GM12872 (cell line): ENCODE results near the gene EHMT2.

ENCODE experiments used
- TF ChIP-seq, protein P1 (sequence below): IDR thresholded peaks from 3 replicates; pipeline ENCODE4 v1.5.1; 2011; ENCODE audit warnings: low read depth, mild to moderate bottlenecking, low read length, moderate library complexity; ENCODE audit not compliant: insufficient read depth

Gene EHMT2

GRCh38 chr6:31882344-31882743 lies 15.2 kb downstream of the EHMT2 start:
- TF ChIP-seq, protein P1, sequence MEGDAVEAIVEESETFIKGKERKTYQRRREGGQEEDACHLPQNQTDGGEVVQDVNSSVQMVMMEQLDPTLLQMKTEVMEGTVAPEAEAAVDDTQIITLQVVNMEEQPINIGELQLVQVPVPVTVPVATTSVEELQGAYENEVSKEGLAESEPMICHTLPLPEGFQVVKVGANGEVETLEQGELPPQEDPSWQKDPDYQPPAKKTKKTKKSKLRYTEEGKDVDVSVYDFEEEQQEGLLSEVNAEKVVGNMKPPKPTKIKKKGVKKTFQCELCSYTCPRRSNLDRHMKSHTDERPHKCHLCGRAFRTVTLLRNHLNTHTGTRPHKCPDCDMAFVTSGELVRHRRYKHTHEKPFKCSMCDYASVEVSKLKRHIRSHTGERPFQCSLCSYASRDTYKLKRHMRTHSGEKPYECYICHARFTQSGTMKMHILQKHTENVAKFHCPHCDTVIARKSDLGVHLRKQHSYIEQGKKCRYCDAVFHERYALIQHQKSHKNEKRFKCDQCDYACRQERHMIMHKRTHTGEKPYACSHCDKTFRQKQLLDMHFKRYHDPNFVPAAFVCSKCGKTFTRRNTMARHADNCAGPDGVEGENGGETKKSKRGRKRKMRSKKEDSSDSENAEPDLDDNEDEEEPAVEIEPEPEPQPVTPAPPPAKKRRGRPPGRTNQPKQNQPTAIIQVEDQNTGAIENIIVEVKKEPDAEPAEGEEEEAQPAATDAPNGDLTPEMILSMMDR: no peak

DNA sequence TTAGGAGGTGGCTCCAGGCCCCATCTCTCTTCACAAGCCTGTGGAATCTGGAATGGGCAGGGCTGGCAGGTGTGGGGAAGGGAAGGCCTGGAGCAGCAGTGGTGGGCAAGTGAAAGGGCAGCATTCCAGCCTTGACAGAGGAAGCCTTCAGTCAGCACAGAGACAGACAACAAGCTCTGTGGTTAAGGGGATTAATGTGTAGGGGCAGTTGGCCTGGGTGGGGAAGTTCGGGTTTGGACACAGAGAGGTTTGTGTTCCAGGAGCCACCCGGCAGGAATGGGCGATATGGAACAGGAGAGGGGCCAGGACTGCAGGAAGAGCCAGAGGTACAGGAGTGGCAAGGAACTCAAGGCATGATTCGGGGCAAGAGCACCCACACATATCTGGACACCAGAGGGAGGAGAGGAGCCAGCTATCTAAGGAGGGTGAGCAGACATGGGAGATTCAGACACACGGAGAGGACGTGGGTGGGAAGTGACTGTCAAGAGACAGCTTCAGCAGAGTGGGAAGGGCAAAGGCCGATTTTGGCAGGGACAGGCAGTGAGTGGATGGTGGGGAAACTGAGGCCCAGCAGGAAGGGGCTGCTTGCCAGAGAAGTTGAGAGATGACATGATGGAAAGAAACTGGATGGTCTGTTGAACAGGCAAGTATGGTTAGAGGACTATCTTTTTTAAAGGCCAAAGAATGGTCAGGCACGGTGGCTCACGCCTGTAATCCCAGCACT lies 16.2 kb downstream of the EHMT2 start:
- TF ChIP-seq, protein P1: no peak

- TF ChIP-seq, protein P1: no peak
Measured at GRCh38 chr6:31880616-31881015, 16.9 kb downstream of the EHMT2 start.

GRCh38 chr6:31879901-31880300 lies 17.6 kb downstream of the EHMT2 start:
- TF ChIP-seq, protein P1: no peak

DNA sequence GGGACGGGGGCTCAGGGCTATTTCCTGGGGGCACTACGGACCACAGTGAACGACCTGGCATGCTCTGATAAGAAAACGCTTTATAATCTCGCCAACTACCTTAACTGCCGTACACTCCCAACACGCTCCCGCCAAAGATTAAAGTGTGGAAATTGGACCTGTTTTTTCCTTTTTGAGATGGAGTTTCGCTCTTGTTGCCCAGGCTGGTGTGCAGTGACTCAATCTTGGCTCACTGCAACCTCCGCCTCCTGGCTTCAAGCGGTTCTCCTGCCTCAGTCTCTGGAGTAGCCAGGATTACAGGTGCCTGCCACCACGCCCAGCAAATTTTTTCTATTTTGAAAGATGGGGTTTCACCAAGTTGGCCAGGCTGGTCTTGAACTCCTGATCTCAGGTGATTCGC lies 18.4 kb downstream of the EHMT2 start:
- TF ChIP-seq, protein P1: no peak

GRCh38 chr6:31878726-31879125 lies 18.8 kb downstream of the EHMT2 start, which contains the start of gene SLC44A4:
TSS of gene SLC44A4 (minus strand) at chr6:31878997. CDS start at chr6:31878980, 17 bp downstream.
- TF ChIP-seq, protein P1: no peak

DNA sequence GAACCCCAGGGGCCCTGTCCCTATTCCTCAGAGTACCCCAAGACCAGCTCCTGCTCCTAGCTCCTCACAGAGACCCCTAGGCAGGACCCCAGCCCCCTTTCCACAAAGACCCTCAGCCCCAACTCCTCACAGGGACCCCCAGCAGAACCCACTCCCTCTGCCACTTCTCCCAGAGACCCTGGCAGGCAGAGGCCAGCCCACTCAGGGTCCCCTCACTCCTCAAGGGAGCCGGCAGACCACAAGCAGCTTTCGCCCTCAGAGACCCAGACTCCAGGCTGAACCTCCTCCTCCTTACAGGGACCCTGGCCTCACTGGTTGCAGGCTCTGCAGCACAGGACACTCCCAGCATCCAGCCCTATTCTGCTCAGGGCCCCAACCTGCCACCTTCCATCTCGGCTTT lies 19.3 kb downstream of the EHMT2 start:
- TF ChIP-seq, protein P1: no peak
